NCI-H1048 (cell line): ENCODE measurements around the gene FBXW8.

Experiments used
- DNase-seq: peaks from one replicate; lab custom pipeline; 2025; lab: John Stamatoyannopoulos, UW

The FBXW8 gene

DNA sequence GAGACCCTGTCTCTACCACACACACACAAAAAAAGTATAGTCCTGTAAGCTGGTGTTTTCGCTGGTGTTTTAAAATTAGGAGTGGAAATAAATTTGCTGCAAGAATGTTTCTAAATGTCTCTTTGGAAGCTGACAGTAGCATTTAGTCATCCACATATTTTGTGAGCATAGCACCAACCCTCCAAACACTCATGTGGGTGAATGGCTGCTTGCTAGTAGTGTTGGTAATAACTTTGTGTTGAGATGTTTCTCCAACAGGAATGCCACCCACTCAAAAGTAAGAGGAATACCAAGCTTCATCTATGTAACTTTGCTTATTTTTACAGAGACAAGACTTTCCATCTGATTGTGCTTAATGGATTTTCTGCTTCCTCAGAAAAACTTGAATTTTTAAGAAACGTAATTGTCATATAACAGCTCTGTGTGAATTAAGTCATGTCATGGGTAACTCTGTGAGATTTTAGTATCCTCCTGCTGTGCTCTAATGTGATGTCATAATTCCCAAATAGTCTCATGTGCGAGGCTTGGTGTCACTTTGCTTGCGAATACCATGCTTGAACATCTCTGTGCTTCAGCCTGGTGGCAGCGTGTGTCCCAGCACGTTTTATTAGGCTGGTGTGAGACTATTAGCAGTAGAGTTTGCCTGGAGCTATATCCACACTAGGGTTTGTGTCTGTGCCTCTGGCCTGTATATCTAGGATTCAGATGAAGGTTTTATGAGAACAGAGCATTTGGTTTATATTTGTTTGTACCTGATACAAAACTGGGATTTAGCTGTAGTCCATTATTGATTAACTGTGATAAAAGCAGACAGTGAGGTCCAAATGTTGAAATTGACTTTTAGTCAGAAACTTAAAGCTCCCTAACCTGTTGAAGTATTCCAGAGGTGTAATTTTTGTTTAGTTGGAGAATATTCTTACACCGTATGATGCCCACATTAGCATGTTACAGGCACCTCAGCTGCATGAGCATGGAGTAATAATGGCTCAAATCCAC lies 80.5 kb downstream of the FBXW8 start:
- DNase-seq, result no peak

DNA sequence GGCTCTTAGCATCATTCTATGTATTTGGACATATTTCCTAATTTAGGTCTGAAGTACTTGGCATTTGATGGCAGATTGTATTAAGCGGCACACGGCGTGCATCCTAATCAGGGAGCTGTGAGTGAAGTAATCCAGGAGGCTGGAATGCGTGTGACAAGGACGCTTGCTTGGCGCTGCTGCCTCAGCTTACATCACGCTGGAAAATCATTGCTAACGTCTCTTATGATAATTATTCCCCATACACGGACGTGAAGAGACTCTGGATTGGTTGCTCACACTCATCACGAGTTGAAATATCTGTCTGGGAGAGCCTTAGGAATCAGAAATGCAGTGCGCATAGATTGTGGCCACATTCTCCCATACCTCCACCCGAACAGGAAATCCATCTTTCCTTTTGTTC lies 85.3 kb downstream of the FBXW8 start:
- DNase-seq, result no peak

DNA sequence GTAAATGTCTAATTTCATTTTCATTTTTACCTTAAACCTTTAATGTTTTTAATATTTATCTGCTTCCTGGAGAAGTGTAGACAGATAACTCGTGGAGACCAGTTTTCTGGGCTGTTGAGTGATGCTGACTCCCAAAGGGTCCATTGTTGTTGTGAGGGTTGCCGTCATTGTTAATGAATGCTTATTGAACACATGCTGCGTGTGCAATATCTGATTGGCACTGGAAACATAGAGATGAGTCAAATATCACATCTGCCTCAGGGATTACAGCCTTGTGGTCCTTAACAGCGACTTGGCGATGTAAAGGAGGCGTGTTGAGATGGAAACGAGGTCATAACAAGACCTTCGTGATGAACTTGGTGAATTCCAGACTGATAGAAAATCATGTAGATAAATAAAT lies 85.9 kb downstream of the FBXW8 start:
- no peak for DNase-seq

DNA sequence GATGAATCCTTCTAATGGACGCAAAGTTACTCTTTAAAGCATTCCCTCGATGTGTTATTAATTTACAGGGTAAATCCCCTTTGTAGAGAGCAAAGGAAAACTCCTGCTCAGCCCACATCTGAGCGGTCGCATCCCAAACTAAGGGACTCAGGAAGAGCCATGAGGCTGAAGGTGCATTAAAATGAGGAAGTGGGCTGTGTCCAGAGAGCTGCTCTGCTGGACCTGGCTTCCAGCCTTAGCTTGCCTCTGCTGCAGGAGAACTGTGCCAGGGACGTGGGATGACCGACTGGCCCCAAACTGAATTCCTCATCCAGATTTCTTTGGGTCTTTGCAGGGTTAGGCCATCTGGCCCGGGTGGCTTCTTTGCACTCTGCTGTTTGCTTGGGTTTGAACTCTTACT lies 88.3 kb downstream of the FBXW8 start:
- DNase-seq, result no peak

DNA sequence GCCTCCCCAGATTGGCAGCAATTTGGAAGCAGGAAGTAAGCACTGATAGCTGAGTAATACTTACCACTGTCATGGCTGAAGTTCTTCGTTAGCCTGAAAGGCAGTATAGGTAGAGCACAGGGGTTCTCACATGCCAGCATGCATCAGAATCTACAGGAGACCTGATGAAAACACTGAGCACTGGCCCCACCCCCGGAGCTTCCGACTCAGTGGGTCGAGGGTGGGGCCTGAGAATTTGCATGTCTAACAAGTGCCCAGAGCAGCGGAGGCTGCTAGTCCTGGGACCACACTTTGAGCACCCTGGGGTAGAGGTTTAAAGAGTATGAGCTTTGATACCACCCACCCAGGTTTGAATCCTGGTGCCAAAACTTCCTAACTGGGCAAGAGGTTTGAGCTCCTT lies 89.6 kb downstream of the FBXW8 start:
- no peak for DNase-seq

DNA sequence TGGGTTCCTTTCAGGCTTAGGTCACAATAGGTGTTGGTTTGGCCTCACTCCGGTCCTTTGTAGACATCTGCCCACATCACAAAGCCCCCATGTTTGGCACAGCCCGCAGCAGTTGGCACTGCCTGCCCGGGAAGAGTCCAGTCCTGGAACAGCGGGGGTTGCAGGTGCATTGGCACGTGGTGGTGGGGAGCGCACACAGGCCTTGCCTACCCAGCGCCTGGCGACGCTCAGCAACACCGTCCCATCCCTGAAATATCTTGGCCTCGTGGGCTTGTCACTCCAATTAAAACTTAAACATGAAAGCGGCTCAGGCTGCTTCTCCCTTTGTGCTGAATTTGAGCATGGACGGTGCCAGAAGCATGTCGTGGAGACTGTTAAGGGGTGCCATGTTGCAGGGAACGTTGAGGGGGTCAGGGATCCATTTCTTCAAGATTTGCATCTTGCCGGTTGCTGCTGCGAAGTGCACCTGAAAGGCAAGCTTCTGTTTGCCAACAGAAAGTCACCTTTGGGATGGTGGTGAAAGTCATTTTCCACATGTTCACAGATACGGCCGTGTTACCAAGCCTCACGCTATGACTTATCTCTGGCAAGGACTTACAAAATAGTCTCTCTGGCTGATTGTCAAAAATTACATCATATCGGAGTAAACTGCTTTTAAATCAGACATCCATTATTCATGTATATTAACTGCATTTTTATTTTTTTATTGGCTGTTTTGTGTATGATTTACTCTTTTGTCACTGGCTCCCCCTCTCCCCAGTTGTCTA lies 91.5 kb downstream of the FBXW8 start:
- DNase-seq, result no peak

DNA sequence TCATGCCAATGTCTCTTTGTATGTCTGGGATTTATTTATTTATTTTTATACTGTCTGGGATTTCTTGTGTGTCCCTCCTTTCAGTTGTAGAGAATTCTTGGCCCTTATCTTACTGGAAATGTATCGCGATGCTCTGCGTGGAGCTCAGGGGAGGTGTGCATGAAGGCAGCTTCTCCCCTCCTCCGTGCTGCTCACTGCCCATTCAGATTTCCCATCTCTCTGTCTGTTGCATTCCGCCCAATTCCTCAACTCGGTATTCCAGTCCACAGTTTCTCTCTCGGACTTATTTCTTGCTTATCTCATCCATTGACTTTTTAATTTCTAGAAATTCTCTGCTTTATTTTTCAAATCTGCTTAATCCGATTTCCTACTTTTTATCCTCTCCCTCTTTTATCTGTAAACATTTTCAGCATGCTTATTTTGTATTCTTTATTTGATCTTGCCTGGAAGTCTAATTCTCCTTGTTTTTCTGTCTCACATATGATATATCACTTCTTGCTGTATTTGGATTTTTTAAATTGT lies 93.2 kb downstream of the FBXW8 start:
- DNase-seq, result no peak

DNA sequence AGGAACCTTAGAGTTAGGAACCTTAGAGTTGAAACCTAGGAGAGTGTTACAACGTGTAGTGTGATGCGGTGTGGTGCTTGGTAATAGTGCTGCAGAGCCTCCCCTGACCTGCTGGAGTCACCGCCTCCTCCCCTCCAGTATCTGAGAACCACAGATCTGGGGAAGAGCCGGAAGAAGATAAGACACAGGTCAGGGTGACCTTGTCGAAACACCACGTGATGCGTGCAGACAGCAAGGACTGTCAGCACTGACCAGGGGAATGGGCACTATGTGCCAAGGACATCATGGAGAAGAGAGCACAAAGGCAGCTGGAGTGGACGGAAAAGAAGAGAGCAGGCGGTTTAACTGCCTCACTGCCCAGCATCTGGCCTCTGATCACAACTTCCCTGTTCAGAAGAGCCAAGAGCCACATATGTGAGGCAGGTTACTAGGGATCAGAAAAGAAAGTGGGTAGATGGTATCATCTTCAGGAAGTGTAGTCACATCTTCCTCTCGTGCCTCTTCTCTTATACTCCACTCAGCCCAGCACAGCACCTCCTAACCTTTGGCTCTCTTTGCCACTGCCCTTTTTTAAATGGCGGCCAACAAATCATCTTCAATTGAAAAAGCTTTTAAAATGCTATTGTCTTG lies 94.8 kb downstream of the FBXW8 start:
- no peak for DNase-seq

DNA sequence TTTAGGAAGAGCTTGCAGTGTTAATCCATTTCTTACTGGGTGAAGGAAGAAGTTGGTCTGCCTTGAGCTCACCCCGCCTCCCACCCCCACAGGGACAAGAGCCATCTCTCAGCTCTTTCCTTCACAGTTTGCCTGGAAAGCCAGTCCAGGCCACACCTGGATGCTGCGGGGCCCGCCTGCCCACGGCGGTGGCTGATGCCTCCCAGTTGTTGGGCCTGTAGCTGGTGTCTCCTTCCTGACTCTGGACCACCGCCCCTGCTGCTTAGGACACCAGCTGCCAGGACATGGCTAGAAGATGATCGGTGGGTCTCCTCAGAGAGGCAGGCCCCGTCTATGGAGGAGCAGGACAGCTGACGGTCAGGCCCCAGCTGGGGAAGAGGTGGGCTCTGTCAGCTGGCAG lies 95.6 kb downstream of the FBXW8 start:
- no peak for DNase-seq

DNA sequence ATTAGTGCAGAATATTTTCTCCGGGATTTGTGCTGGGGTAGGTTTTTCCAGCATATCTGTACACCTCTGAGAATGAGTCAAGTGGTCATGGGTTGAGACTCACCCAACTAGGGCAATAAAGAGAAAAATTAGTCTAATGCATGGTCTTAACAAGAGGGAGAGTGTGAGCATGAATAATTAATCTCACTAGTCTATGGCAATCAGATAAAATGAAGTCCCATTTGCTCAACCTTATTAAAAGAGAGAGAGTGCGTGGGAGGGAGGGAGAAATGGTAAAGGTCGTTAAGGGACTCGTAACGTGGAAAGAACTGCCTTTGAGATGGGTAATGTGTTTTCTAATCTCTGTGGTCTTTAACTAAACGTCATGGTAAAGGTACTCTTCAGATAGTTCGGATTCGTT lies 96.8 kb downstream of the FBXW8 start:
- DNase-seq, result no peak

DNA sequence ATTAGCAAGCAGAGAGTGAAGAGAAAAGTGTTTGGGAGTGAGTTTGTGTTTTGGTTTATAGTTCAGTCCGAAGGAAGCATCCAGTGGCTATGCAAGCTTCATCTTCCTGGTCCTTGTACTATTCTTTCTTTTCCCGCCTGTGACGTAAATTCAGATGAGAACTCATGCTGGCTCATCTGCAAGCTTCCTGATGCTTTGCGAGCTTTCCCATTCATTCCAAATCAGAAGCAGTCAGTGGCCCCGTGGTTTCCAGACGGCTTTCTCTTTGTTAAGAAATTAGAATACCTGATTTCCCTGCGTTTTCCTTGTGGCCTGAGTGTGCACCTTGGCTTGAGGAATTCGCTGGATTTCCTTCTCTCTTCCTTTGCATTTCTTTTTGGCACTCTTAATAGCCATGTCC lies 99.0 kb downstream of the FBXW8 start:
- no peak for DNase-seq

DNA sequence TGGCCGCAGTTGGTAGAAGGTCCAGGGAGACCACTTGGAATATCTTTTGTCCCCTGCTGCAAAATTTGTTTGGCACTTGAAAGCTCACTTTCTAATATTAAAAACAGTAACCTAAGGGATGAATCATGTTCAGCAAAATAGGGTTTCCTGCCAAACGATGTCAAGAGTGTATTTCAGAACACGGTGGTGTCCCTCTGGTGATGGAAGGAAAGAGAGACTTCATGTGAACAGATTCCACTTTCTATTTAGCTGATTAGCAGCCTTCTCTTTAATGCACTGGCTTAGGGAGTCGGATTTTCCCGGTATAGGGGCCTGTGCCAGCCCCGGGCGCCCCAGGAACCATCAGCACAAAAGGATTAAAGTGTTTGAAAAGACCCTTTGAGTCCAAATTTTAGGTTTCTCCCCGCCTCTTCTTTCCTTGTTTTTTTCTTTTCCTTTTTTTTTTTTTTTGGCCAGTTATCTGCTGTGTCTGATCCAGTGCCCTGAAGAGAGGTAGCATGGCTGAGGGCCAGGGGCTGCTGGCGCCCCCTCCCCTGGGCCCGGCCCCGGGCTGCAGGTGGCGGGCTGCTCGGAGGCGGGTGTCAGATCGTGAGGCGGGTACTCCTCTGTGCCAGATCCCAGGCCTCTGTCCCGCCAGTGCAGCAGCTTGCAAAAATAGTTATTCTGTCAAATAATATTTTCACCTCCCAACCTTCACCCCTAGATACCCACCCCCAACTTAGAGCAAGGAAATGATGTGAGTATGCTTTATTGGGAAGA lies 100.1 kb downstream of the FBXW8 start:
- no peak for DNase-seq

DNA sequence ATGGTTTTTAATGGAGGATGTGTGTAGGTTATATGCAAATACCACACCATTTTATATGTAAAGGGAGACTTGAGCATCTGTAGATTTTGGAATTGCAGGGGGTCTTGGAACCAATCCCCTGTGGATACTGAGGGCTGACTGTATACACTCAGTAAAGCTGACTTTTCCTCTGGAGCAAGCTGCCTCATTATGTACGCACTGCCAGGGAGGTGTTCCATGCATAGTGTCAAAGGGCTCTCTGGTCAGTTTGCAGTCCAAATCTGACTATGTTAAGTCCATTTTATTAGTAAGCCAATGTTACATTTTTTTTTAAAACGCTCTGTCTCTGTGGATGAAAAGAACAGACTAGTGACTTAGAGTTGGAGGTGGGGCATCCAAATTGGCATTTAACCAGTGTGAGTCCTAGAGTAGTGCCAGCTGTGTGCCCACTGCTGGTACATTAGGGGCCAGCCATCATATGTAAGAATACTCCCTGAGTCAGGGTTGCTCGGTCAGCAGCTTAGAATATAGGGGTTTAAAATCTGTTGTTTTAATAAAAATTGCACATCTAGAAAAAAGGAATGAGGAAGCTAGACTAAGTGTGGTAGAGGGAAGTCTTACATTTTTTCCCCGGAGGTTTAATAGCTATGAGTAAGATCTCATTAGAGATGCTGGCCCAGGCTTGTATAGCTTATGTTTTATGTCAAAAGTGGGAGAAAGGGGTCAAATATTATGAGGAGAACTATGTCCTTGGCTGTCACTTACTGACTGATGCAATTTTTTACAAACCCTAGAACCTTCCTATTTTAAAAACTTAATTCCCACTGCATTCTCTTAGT lies 101.4 kb downstream of the FBXW8 start:
- no peak for DNase-seq

DNA sequence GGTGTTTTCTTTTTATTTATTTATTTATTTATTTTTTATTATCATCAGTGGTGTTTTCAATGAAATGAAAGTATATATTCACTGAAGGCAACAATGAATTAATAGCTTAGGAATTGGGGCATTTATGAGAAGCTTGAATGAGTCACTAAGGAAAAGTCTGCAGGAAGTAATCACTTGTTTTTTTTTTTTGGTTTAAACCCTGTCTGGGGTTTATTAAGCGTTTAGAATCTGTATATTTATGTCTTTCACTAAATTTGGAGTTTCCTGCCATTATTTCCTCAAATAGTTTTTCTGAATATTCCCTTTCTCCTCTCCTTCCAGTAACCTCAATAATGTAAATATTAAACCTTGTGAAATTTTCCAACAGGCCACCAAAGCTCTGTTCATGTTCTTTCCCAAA lies 103.0 kb downstream of the FBXW8 start:
- no peak for DNase-seq

DNA sequence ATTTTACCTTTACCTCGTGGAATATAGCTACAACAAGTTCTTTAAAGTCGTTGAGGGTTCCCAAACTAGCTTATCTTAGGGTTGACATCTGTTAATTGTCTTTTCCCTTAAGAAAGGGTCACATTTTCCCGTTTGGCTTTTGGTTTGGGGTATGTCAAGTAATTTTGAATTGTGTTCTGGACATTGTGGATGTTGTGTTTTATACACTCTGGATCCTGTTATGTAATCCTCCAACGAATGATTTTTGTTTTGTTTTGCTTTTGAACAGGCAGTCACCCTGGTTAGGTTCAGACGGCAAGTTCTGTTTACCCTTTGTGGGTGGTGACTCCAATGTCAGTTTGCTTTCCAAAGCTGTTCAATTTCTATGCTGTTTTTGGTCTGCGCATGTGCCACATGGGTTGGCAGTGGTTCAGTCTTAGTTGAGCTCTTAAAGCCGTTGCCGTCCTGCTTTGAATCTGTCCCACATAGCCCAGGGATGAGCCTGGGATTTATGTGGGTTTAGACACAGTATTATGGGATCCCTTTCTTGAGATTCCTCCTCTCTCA lies 103.7 kb downstream of the FBXW8 start:
- DNase-seq, result no peak

DNA sequence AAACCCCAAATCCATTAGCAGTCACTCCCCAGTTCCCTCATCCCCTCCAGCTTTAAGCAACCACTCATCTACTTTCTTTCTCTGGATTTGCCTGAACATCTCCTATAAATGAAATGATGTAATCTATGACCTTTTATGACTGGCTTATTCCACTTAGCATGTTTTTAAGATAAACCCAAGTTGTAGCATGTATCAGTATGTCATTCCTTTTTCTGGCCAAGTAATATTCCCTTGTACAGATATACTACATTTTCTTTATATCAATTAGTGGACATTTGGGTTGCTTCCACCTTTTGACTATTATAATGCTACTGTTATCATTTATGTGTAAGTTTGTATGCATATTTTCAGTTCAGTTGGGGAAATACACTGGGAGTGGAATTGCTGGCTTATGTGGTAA lies 105.1 kb downstream of the FBXW8 start:
- no peak for DNase-seq

DNA sequence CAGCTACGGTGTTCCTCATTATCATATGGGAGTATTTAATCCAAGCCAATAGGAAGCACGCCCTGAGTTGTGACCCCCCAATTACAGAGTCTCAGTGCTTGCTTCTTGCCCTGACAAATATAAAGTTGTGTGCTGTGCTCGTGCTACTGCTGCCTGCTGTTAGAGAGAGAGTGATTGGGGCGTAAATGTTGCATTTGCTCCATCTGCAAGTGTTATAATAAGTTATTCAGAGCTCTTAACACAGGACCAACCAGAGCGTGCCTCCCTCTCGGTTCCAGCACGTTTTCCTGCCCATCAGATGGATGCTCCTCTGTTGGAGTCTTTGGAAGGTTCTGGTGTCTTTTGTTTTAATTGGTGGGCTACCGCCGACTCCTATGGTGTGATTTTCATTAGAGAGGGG lies 107.1 kb downstream of the FBXW8 start:
- no peak for DNase-seq

DNA sequence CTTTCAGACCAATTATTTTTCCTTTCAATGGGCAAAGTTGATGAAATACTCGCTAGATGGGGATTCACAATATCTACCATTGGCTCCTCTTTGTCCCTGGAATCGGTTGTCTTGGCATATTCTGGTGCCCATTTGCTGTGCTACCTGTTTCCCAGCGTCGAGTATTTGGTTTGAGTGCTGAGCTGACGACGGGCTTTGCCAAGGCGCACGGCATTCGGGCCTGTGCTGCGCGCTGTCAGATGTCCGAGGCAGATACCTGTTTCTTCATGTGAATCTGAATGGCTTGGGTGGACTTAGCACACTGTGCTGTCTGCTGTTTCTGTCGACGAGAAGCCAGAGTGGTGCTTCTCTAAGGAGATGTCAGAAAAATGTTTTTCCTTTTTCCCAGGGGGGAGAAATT lies 107.5 kb downstream of the FBXW8 start:
- DNase-seq, result no peak

DNA sequence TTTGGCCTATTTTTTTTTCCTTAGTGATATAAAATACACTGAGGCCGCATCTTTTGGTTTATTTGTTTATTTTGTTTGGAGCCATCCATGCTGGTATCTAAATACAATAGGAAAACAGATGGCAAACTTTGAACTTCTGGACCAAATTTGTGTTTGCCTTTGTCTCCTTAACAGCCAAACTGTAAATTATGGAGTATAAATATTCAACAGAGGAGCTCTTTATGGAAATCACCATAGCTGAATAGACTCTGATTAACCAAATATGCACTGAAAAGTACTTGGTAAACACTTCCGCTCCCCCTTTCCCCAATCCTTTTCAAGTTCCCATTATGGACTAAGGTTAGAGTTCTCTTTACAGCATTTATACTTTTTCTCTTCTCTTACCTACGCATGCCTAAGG lies 107.9 kb downstream of the FBXW8 start:
- no peak for DNase-seq

DNA sequence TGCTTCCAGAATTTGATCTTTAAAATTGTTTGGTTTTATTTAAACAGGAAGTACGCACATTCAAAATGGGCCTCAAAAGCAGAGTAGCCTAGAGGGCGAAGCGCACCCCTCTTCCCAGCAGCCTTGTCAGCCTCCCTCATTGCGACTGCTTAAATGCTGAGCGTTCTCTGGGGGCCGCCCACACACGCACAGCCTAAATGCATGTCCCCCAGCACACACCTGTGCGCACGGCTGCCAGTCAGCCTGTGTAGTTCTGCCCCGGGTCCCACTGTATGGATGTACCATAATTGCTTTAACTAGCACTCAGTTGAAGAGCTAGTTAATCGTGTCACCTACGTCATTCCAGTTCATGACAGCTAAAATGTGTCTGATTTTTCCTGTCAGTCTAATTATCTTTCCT lies 109.1 kb downstream of the FBXW8 start:
- no peak for DNase-seq
